SH-SY5Y (cell line): Measurements from ENCODE around the gene LAMC1.

ENCODE experiments used
- GATA2 ChIP-seq: IDR thresholded peaks from 2 replicates; pipeline ENCODE4 v1.6.1; 2011; ENCODE audit warnings: mild to moderate bottlenecking, low read depth, low read length
- GATA3 ChIP-seq: IDR thresholded peaks from 2 replicates; pipeline ENCODE4 v1.6.1; 2011; ENCODE audit warnings: low read depth, mild to moderate bottlenecking, low read length, moderate library complexity

DNA sequence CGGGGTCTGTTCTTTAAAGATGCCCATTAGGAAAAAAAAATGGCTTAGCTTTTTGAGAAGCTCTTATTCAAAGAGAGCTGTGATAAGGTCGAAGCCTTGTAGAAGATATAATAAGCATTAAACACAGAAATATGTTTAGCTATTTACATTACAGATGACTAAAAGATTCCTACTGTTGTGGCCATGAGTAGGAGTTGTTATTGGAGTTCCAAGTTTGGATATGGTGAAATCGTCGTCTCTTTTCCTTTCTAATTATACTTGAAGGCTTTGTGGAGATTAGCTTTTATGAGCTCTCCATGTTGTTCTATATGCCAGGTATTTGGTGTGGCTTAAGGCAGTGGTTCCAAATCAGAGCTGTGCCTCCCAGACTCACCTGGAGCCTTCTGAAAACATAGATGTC is 82.9 kb downstream of the LAMC1 start:
- TF ChIP-seq GATA2: no peak
- no peak for TF ChIP-seq GATA3
